ENCODE data around the gene ADAMTS7.

Gene ADAMTS7

GRCh38 chr15:78831229-78832207, 20.3 kb upstream of the ADAMTS7 start:
- no peak for TF ChIP-seq CTCF (IDR thresholded peaks at IDR 0.05; ENCODE audit: control extremely low read depth, extremely low read depth, low read depth, missing control alignments)
- POLR2A ChIA-PET, result no interaction called here
- CTCF ChIA-PET, result interaction anchor here (0.7 to 1.5 kb wide), 3 partner anchors 10 to 42 kb away, joined by 3 to 5 read pairs (median 3); no protein-coding TSS in a partner anchor
- no peak for DNase-seq (ENCODE audit: extremely low spot score)

GRCh38 chr15:78830514-78831228, 19.4 kb upstream of the ADAMTS7 start:
- ChIA-PET POLR2A (no interaction called here), CTCF (interaction anchor here (0.7 to 1.0 kb wide), 2 partner anchors 11 to 43 kb away, joined by 3 to 5 read pairs; no protein-coding TSS in a partner anchor)
- DNase-seq (ENCODE audit: extremely low spot score), result no peak
- no peak for TF ChIP-seq CTCF (IDR thresholded peaks at IDR 0.05; ENCODE audit: control extremely low read depth, extremely low read depth, low read depth, missing control alignments)

- ChIA-PET CTCF (no interaction called here), POLR2A (no interaction called here)
- DNase-seq (ENCODE audit: extremely low spot score), result peak; percentile 5
- TF ChIP-seq CTCF (IDR thresholded peaks at IDR 0.05; ENCODE audit: control extremely low read depth, extremely low read depth, low read depth, missing control alignments), result no peak
These were observed 17.7 kb upstream of the ADAMTS7 start for GRCh38 chr15:78828920-78829319.

- ChIA-PET CTCF (interaction anchor here (1.3 to 2.5 kb wide), 2 partner anchors 11 to 14 kb away, joined by 3 to 11 read pairs; partner anchors contain the start of gene ADAMTS7), POLR2A (no interaction called here)
- no peak for DNase-seq (ENCODE audit: extremely low spot score)
- no peak for TF ChIP-seq CTCF (IDR thresholded peaks at IDR 0.05; ENCODE audit: control extremely low read depth, extremely low read depth, low read depth, missing control alignments)
These were observed 11.2 kb upstream of the ADAMTS7 start for GRCh38 chr15:78822514-78822913.

- no peak for DNase-seq (ENCODE audit: extremely low spot score)
- CTCF ChIA-PET, result interaction anchor here (0.7 to 3.2 kb wide), 12 partner anchors 9 to 54 kb away, joined by 3 to 11 read pairs (median 4); no protein-coding TSS in a partner anchor
- TF ChIP-seq CTCF (IDR thresholded peaks at IDR 0.05; ENCODE audit: control extremely low read depth, extremely low read depth, low read depth, missing control alignments), result no peak
- POLR2A ChIA-PET, result no interaction called here
These were observed 540 bp upstream of the ADAMTS7 start for GRCh38 chr15:78811825-78812183.

GRCh38 chr15:78810362-78811123, 721 bp downstream of the ADAMTS7 start:
- CTCF ChIA-PET, result interaction anchor here (0.7 to 3.2 kb wide), 7 partner anchors 8 to 171 kb away, joined by 3 to 11 read pairs (median 3); no protein-coding TSS in a partner anchor
- DNase-seq (ENCODE audit: extremely low spot score), result peak; percentile 48
- POLR2A ChIA-PET, result no interaction called here

More at GRCh38 chr15:78810362-78811123, 721 bp downstream of the ADAMTS7 start:
- TF ChIP-seq CTCF (IDR thresholded peaks at IDR 0.05; ENCODE audit: control extremely low read depth, extremely low read depth, low read depth, missing control alignments), result no peak

Data from GM10248 (cell line).